H1 (cell line): ENCODE data around the gene MCEE.

Source experiments
- CTCF ChIP-seq, 3 experiments: IDR thresholded peaks; 1 replicate in 2 of 3; 2 replicates in 1 of 3; pipeline versions ENCODE4 v1.5.1 to v1.6.1; 2011; ENCODE audit warnings: low read length in 3 of 3, mild to moderate bottlenecking in 3 of 3, inconsistent platforms in 2 of 3, low read depth in 1 of 3, moderate library complexity in 1 of 3; ENCODE audit not compliant: insufficient read depth in 1 of 3; ENCODE audit errors: control extremely low read depth in 1 of 3
- EZH2 ChIP-seq: fragments of 200-600 bp; sonication (generic); IDR thresholded peaks from 2 replicates; pipeline ENCODE4 v1.7.1; 2012; ENCODE audit warnings: low read depth, mild to moderate bottlenecking, moderate library complexity, low read length, inconsistent platforms; ENCODE audit not compliant: severe bottlenecking
- FOSL1 ChIP-seq: IDR thresholded peaks from 2 replicates; pipeline ENCODE4 v1.6.1; 2011; ENCODE audit warnings: mild to moderate bottlenecking, low read depth, low read length, moderate library complexity; ENCODE audit not compliant: insufficient read depth
- HDAC2 ChIP-seq, 2 experiments: fragments of 300-600 bp in 1 of 2; sonication (generic) in 1 of 2; IDR thresholded peaks; 2 replicates each; pipeline ENCODE4 v1.6.1; 2011 to 2012; ENCODE audit warnings: low read depth in 2 of 2, low read length in 2 of 2, mild to moderate bottlenecking in 2 of 2, moderate library complexity in 2 of 2, borderline replicate concordance in 1 of 2, inconsistent platforms in 1 of 2
- JUND ChIP-seq: IDR thresholded peaks from 2 replicates; pipeline ENCODE4 v1.6.1; 2011; ENCODE audit warnings: mild to moderate bottlenecking, improper control_type of control experiment, low read length
- POLR2AphosphoS5 ChIP-seq: IDR thresholded peaks from 2 replicates; pipeline ENCODE4 v1.6.1; 2011; ENCODE audit warnings: low read depth, low read length
- RAD21 ChIP-seq, 2 experiments: IDR thresholded peaks in 1 of 2; conservative IDR thresholded peaks in 1 of 2; 2 replicates each; pipeline ENCODE4 v1.6.1; 2011; ENCODE audit warnings: low read depth in 2 of 2, low read length in 2 of 2, improper control_type of control experiment in 1 of 2, inconsistent platforms in 1 of 2, mild to moderate bottlenecking in 1 of 2, moderate library complexity in 1 of 2
- SIN3A ChIP-seq, 2 experiments: IDR thresholded peaks in 1 of 2; conservative IDR thresholded peaks in 1 of 2; 2 replicates each; pipeline ENCODE4 v1.6.1; 2011 to 2012; ENCODE audit warnings: low read length in 2 of 2, improper control_type of control experiment in 1 of 2, low read depth in 1 of 2, mild to moderate bottlenecking in 1 of 2
- TEAD4 ChIP-seq: IDR thresholded peaks from 2 replicates; pipeline ENCODE4 v1.6.1; 2012; ENCODE audit warnings: low read depth, low read length, inconsistent platforms, mixed read lengths
- YY1 ChIP-seq: IDR thresholded peaks from 2 replicates; pipeline ENCODE4 v1.6.1; 2011; ENCODE audit warnings: low read depth, mild to moderate bottlenecking, low read length
- ZNF274 ChIP-seq: IDR thresholded peaks from 2 replicates; pipeline ENCODE4 v1.7.0; 2012; ENCODE audit warnings: low read length, borderline replicate concordance; ENCODE audit errors: extremely low read depth

DNA sequence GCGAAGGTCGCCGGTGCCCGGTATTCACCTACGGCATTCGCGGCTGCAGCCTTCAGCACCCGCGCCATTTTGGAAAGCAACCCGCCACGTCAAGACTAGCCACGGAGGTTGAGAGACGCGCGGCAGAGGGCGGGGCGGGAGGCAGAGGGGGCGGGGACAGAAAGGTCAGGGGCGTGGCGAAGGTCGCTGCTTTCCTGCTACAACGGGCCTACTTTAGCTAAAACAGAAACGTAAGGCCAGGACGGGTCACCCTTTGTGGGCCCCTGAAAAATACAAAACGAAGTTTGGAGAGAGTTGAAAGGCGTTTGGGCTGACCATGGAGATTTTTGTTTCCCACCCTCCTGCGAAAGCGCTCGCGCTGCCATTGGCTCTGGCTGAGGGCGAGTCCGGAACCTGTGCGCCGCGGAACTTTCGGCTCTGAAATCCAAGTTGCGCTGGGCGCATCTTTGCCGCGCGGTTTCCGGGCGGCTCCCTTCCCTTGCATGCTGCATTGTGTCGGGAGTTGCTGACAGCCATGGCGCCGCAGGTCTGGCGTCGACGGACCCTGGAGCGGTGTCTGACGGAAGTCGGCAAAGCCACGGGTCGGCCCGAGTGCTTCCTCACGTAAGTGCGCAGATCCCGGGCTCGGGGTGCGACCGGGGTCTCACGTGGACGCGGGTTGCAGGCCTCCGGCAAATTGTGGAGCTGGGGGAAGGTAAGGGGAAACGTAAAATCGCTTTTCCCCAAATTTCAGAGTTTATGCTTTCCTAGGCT lies at the start of gene MCEE, which contains the start of gene MPHOSPH10:
- TF ChIP-seq YY1 (peak; percentile 95), HDAC2 (IDR thresholded peaks at IDR 0.05; ENCODE audit: borderline replicate concordance in 1 of 2, low read depth in 2 of 2, low read length in 2 of 2) (peak; percentile 68 to 77; a peak in 2 of 4 replicates), POLR2AphosphoS5 (peak; percentile 84), CTCF (IDR thresholded peaks at IDR 0.05; ENCODE audit: control extremely low read depth in 1 of 3, insufficient read depth in 1 of 3, low read depth in 1 of 3, low read length in 3 of 3) (peak in 1 of 3 experiments; percentile 0; a peak in 1 of 4 replicates), SIN3A (conservative IDR thresholded peaks at IDR 0.05 in 1 of 2, IDR thresholded peaks at IDR 0.05 in 1 of 2; ENCODE audit: low read depth in 1 of 2, low read length in 2 of 2) (peak; percentile 96 to 97), TEAD4 (0 out of 2 replicates have a peak, but pooled peaks have one; percentile 29), ZNF274 (no peak), RAD21 (IDR thresholded peaks at IDR 0.05 in 1 of 2, conservative IDR thresholded peaks at IDR 0.05 in 1 of 2; ENCODE audit: low read depth in 2 of 2, low read length in 2 of 2) (peak in 1 of 2 experiments; percentile 9; a peak in 2 of 4 replicates), EZH2 (no peak), JUND (no peak), FOSL1 (no peak)
